ENCODE results near the gene ENTPD1. TPM values are rescaled to one million over a fixed set of nuclear protein-coding genes. Genes with fewer than 3 reads are reported as not detected.

Gene ENTPD1
- total and polyA plus RNA-seq, 9 of the 15 experiments (the other 6 are each of a cell fraction or from before 2014, with no cell fraction given), result 0.07 to 1.5 (median 0.37) TPM

DNA sequence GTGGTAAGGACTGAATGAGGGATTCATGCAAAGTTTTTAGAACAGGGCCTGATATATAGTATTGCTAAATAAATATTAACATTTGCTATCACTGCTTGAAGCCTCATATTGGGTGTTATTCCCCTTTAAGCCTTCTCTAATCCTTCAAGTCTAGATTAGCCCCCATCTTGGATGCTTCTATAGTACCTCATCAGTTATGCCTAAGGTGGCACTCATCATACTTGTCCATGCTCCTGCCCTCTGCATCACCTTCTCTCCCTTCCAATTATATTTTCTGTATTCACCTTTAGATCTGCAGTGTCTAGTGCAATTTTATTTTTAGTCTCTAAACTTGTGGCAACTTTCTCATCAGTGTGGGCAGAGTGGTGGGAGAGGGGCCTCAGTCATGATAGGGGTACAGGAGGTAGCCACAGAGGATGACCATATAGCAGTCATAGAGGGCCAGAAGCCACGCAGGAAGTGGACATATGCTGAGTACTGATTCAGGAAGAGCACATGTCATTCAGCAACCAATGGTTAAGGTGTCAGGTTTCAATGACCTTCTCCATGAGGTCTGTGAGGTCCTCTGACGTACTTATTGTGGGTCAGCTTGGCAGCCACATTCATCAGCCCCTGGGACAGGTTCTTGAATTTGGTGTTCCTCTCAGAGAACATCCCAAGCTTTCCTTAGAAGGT is 2.5 kb downstream of the ENTPD1 start:
- H3K27me3 ChIP-seq (ENCODE audit: control insufficient read depth in 2 of 2, insufficient read depth in 2 of 2, low read length in 2 of 2), result no peaks in the 10 kb centered on the region
- CTCF ChIA-PET (ENCODE audit: low intra/inter-chr PET ratio), result no interaction called here
- no peaks in the 10 kb centered on the region for H3K79me2 ChIP-seq (ENCODE audit: control insufficient read depth, insufficient read depth, low read length)
- peak overlapping the region; percentile 93 for H2AFZ ChIP-seq (ENCODE audit: low read depth, low read length)
- H3K27ac ChIP-seq (ENCODE audit: extremely low read depth, low read depth, low read length), result peak overlapping the region; percentile 30; the same call in 2 of the 3 replicates
- H3K4me3 ChIP-seq, result no peak overlapping the region
- POLR2A ChIA-PET, result interaction anchor here (1.5 kb wide), 1 partner anchor 10 kb away, joined by 3 read pairs; no protein-coding TSS in a partner anchor
- no peak overlapping the region for H3K9ac ChIP-seq (ENCODE audit: insufficient read depth in 1 of 2, low read depth in 2 of 2, low read length in 2 of 2)
- DNase-seq (ENCODE audit: extremely low read depth in 1 of 4, low spot score in 3 of 4) (peak; percentile 8 to 63 (median 20)), ATAC-seq (peak; percentile 86), FAIRE-seq (peak; percentile 78)
- H3K4me1 ChIP-seq (replicated peaks in 1 of 2; ENCODE audit: control insufficient read depth in 2 of 2, insufficient read depth in 2 of 2, low read length in 2 of 2), result peaks cover 0 to 8% of the 10 kb centered on the region in 2 experiments; a peak in 3 of 5 replicates
- H3K9me1 ChIP-seq (ENCODE audit: control insufficient read depth, insufficient read depth, low read length), result no peaks in the 10 kb centered on the region
- in situ Hi-C loops (cut with MboI), result no loop called here
- H4K20me1 ChIP-seq (replicated peaks; ENCODE audit: control insufficient read depth, insufficient read depth, low read length), result no peaks in the 10 kb centered on the region
- intact Hi-C loops (cut with micrococcal nuclease), result no loop called here
- no peaks in the 10 kb centered on the region for H3K9me3 ChIP-seq (replicated peaks; ENCODE audit: control insufficient read depth, insufficient read depth, low read depth, low read length)
- H3K36me3 ChIP-seq (ENCODE audit: control insufficient read depth, insufficient read depth, low read length), result no peaks in the 10 kb centered on the region
- no peak overlapping the region for H3K4me2 ChIP-seq (ENCODE audit: insufficient read depth, low read length)
- BruUV-seq (replicated peaks), result no TSS peak
- WGBS (ENCODE audit: insufficient coverage, low coverage, missing lambda C conversion rate), result 0% methylated on average over 2 of the region's 2 CpGs
- no peak for TF ChIP-seq ZNF561 (CRISPR knock-in tag; conservative IDR thresholded peaks at IDR 0.05)
- no peak for TF ChIP-seq ATF1 (CRISPR knock-in tag; IDR thresholded peaks at IDR 0.05)
- TF ChIP-seq ATF1 (tag; IDR thresholded peaks at IDR 0.05), result peak; percentile 68
- no peak for TF ChIP-seq KLF10 (CRISPR knock-in tag; IDR thresholded peaks at IDR 0.05)
- TF ChIP-seq, protein P1, sequence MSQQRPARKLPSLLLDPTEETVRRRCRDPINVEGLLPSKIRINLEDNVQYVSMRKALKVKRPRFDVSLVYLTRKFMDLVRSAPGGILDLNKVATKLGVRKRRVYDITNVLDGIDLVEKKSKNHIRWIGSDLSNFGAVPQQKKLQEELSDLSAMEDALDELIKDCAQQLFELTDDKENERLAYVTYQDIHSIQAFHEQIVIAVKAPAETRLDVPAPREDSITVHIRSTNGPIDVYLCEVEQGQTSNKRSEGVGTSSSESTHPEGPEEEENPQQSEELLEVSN (IDR thresholded peaks at IDR 0.05; ENCODE audit: borderline replicate concordance in 1 of 2, extremely low read depth in 1 of 2, insufficient read depth in 1 of 2, insufficient read length in 1 of 2, low read depth in 1 of 2, low read length in 1 of 2, poor library complexity in 1 of 2, severe bottlenecking in 1 of 2), result peak in 1 of 2 experiments; percentile 28
- no peak for TF ChIP-seq TBP (optimal IDR thresholded peaks at IDR 0.05; ENCODE audit: low read depth, low read length)
- TF ChIP-seq, protein P2, sequence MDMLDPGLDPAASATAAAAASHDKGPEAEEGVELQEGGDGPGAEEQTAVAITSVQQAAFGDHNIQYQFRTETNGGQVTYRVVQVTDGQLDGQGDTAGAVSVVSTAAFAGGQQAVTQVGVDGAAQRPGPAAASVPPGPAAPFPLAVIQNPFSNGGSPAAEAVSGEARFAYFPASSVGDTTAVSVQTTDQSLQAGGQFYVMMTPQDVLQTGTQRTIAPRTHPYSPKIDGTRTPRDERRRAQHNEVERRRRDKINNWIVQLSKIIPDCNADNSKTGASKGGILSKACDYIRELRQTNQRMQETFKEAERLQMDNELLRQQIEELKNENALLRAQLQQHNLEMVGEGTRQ (CRISPR knock-in tag; IDR thresholded peaks at IDR 0.05), result 0 out of 2 replicates have a peak, but pooled peaks have one; percentile 15
- TF ChIP-seq L3MBTL2 (IDR thresholded peaks at IDR 0.05), result peak; percentile 54

Data from K562 (cell line).